ENCODE results near the gene NANS. TPM values are rescaled to one million over a fixed set of nuclear protein-coding genes. Genes with fewer than 3 reads are reported as not detected.
A peak's percentile ranks its signal among the peaks of the same experiment; 100 is the strongest.

Gene NANS
- total RNA-seq, 2 experiments from 2014 or later = 45.9 to 47.7 TPM

GRCh38 chr9:98038958-98039357, 17.6 kb upstream of the NANS start:
- ATAC-seq (no peak), DNase-seq (no peak)
- H3K9me3 Mint-ChIP-seq (ENCODE audit: low read depth) = no peaks in the 10 kb centered on the region
- ChIA-PET POLR2A (no interaction called here), CTCF (interaction anchor here (0.5 to 2.1 kb wide), 4 partner anchors 33 to 220 kb away, joined by 3 to 9 read pairs (median 3); no protein-coding TSS in a partner anchor)
- no peak overlapping the region for H3K4me3 Mint-ChIP-seq
- H3K27ac Mint-ChIP-seq = no peak overlapping the region
- intact Hi-C loops (cut with DNase I, micrococcal nuclease) = no loop called here
- no peaks in the 10 kb centered on the region for H3K36me3 Mint-ChIP-seq (ENCODE audit: low read depth)
- H3K27me3 Mint-ChIP-seq = no peaks in the 10 kb centered on the region
- peaks cover 6% of the 10 kb centered on the region for H3K4me1 Mint-ChIP-seq

DNA sequence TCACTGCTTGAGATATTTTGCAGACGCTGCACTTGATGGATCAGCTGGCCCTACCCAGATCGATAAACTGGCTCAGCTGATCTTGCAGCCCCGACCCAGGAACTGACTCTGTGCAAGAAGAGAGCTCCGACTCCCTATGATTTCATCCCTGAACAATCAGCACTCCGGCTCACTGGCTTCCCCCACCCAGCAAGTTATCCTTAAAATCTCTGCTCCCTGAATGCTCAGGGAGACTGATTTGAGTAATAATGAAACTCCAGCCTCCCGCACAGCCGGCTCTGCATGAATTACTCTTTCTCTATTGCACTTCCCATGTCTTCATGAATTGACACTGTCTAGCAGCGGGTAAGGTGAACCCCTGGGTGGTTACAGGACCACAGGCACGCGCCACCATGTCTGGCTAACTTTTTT, 16.9 kb upstream of the NANS start:
- POLR2A ChIA-PET = no interaction called here
- DNase-seq = no peak
- intact Hi-C loops (cut with DNase I, micrococcal nuclease) = no loop called here
- peaks cover 3% of the 10 kb centered on the region for H3K4me1 Mint-ChIP-seq
- CTCF ChIA-PET = interaction anchor here (0.5 to 1.3 kb wide), 3 partner anchors 34 to 220 kb away, joined by 3 read pairs; no protein-coding TSS in a partner anchor
- no peaks in the 10 kb centered on the region for H3K9me3 Mint-ChIP-seq (ENCODE audit: low read depth)
- H3K27ac Mint-ChIP-seq = no peak overlapping the region
- H3K27me3 Mint-ChIP-seq = no peaks in the 10 kb centered on the region
- ATAC-seq = no peak
- H3K4me3 Mint-ChIP-seq = no peak overlapping the region
- H3K36me3 Mint-ChIP-seq (ENCODE audit: low read depth) = no peaks in the 10 kb centered on the region

GRCh38 chr9:98040212-98040611, 16.3 kb upstream of the NANS start:
- ATAC-seq = no peak
- Mint-ChIP-seq H3K36me3 (ENCODE audit: low read depth) (peaks cover 3% of the 10 kb centered on the region), H3K4me3 (no peak overlapping the region), H3K27me3 (no peaks in the 10 kb centered on the region), H3K9me3 (ENCODE audit: low read depth) (peaks cover 2% of the 10 kb centered on the region), H3K27ac (no peak overlapping the region), H3K4me1 (peaks cover 4% of the 10 kb centered on the region)
- POLR2A ChIA-PET = interaction anchor here (0.7 kb wide), 1 partner anchor 13 kb away, joined by 3 read pairs; no protein-coding TSS in a partner anchor
- intact Hi-C loops (cut with DNase I, micrococcal nuclease) = no loop called here
- DNase-seq = no peak
- CTCF ChIA-PET = interaction anchor here (0.6 to 1.3 kb wide), 2 partner anchors 37 to 116 kb away, joined by 3 read pairs; no protein-coding TSS in a partner anchor

DNA sequence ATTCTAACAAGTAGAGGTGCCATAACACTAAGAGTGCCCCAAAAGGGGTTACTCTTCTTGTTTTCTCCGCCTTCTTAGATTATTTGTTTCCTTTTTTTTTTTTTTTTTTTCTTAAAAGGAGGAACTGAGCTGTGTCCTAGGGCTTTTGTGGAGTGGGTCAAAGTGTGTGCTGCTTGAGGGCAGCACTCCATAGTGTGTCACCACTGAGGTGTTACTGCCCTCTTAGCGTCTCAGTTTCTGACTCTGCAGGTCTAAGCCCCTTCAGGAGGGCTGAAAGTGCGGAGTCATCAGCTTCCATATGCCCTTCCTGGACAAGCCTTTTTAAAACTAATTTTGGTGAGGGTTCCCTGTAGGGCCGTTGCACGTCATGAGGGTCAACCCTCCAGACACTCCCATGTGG, 12.6 kb upstream of the NANS start:
- intact Hi-C loops (cut with DNase I, micrococcal nuclease) = loop anchor here in 1 of 2 experiments (2.0 kb wide), 1 partner anchor 61 kb away; the partner anchor contains the start of gene ANP32B
- CTCF ChIA-PET = interaction anchor here (0.7 to 4.2 kb wide), 4 partner anchors 9 to 631 kb away, joined by 3 to 17 read pairs (median 10); partner anchors contain the start of gene NANS
- no peak for ATAC-seq

DNA sequence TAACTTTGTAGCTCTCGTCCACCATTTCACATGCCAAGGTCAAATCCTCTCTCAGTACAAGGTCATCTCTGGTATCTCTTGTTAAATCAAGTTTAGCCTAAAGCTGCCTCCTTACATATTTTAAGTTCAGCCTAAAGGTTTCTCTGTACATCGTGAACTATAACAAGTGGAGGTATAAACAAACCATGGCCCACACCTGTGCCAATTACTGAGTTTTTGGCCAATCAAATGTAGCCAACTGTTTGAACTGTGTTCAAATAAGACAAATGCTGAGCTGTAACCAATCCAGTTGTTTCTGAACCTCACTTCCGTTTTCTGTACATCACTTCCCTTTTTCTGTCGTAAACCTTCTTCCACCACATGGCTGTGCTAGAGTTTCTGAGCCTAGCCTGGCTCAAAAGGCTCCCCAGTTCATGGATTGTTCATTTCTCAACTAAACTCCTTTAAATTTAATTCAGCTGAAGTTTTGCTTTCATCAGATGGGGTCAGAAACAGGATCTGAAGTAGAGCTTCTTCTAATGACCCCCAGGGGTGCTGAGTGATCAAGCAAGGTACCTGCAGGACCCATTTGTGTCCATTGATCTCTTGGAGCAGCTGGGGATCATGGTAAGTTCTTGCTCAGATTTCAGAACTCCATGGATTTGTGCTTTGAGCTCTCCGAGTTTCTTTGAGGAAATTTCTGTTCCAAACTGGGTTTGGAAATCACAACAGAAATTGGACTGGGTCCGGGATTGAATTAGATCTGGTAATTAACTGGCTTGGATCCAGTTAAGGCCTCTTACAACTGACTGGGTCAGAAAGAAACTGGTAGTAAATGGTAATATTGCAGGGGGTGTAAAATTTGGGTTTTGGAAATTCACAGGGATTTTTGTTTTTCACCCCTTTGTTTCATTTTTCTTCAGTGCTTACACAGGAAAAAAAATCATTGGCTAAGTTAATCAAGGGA, 11.0 kb upstream of the NANS start:
- CTCF ChIA-PET = interaction anchor here (0.6 to 4.2 kb wide), 14 partner anchors 8 to 447 kb away, joined by 3 to 17 read pairs (median 4); partner anchors contain the start of genes NANS and TRIM14
- POLR2A ChIA-PET = interaction anchor here (0.6 to 3.1 kb wide), 7 partner anchors 9 to 124 kb away, joined by 3 to 24 read pairs (median 5); partner anchors contain the start of gene NANS
- Mint-ChIP-seq H3K4me1 (peaks cover 31% of the 10 kb centered on the region), H3K27me3 (no peaks in the 10 kb centered on the region), H3K36me3 (ENCODE audit: low read depth) (peaks cover 36% of the 10 kb centered on the region), H3K27ac (peak overlapping the region; percentile 95), H3K4me3 (peak overlapping the region; percentile 84), H3K9me3 (ENCODE audit: low read depth) (peaks cover 3% of the 10 kb centered on the region)
- ATAC-seq (peak; percentile 96), DNase-seq (peak; percentile 52)
- intact Hi-C loops (cut with DNase I, micrococcal nuclease) = loop anchor here (1.0 to 2.0 kb wide), 4 partner anchors 11 to 210 kb away; partner anchors contain the start of genes NANS (in 2 of the 2), ANP32B (in 1 of the 2), TBC1D2 (in 1 of the 2) and TRMO (in 1 of the 2)

More for the DNA sequence above, 12.6 kb upstream of the NANS start:
- H3K9me3 Mint-ChIP-seq (ENCODE audit: low read depth) = peaks cover 3% of the 10 kb centered on the region
- POLR2A ChIA-PET = interaction anchor here (1.2 to 1.7 kb wide), 2 partner anchors 37 to 315 kb away, joined by 3 to 16 read pairs; no protein-coding TSS in a partner anchor
- no peak for DNase-seq
- H3K36me3 Mint-ChIP-seq (ENCODE audit: low read depth) = peaks cover 31% of the 10 kb centered on the region
- peaks cover 24% of the 10 kb centered on the region for H3K4me1 Mint-ChIP-seq
- H3K27me3 Mint-ChIP-seq = no peaks in the 10 kb centered on the region
- no peak overlapping the region for H3K4me3 Mint-ChIP-seq
- no peak overlapping the region for H3K27ac Mint-ChIP-seq

DNA sequence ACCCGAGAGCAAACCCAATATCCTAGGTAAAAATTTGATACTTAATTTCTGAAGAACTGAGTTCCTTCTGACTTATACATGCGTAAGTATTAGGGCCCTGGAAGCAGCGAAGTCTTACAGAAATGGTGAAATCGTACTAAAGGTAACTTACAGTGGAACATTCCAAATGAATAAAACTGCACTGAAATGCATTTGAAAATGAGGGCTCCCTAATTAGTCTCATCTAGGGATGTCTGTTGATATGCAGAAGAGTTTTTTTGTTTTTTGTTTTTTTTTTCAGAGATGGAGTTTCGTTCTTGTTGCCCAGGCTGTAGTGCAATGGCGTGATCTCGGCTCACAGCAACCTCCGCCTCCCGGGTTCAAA, 10.4 kb upstream of the NANS start:
- DNase-seq = no peak
- peak overlapping the region; percentile 84 for H3K4me3 Mint-ChIP-seq
- peaks cover 3% of the 10 kb centered on the region for H3K9me3 Mint-ChIP-seq (ENCODE audit: low read depth)
- no peaks in the 10 kb centered on the region for H3K27me3 Mint-ChIP-seq
- ChIA-PET POLR2A (interaction anchor here (1.0 to 3.1 kb wide), 3 partner anchors 8 to 123 kb away, joined by 3 to 24 read pairs (median 5); partner anchors contain the start of gene NANS), CTCF (interaction anchor here (1.0 to 4.2 kb wide), 8 partner anchors 8 to 210 kb away, joined by 3 to 16 read pairs (median 6); partner anchors contain the start of genes NANS, TRIM14 and TRMO)
- H3K36me3 Mint-ChIP-seq (ENCODE audit: low read depth) = peaks cover 36% of the 10 kb centered on the region
- peaks cover 31% of the 10 kb centered on the region for H3K4me1 Mint-ChIP-seq
- H3K27ac Mint-ChIP-seq = peak overlapping the region; percentile 95
- intact Hi-C loops (cut with DNase I, micrococcal nuclease) = no loop called here
- ATAC-seq = no peak

GRCh38 chr9:98047002-98047401, 9.5 kb upstream of the NANS start:
- ATAC-seq (peak; percentile 21), DNase-seq (no peak)
- ChIA-PET CTCF (interaction anchor here (0.7 to 4.2 kb wide), 4 partner anchors 9 to 208 kb away, joined by 3 to 16 read pairs (median 7); partner anchors contain the start of genes NANS and TRMO), POLR2A (interaction anchor here (0.6 to 3.1 kb wide), 3 partner anchors 11 to 210 kb away, joined by 3 to 24 read pairs (median 7); partner anchors contain the start of gene NANS)
- H3K4me1 Mint-ChIP-seq = peaks cover 31% of the 10 kb centered on the region
- peak overlapping the region; percentile 55 for H3K27ac Mint-ChIP-seq
- H3K36me3 Mint-ChIP-seq (ENCODE audit: low read depth) = peaks cover 37% of the 10 kb centered on the region
- H3K27me3 Mint-ChIP-seq = no peaks in the 10 kb centered on the region
- intact Hi-C loops (cut with DNase I, micrococcal nuclease) = no loop called here
- peak overlapping the region; percentile 84 for H3K4me3 Mint-ChIP-seq
- peaks cover 3% of the 10 kb centered on the region for H3K9me3 Mint-ChIP-seq (ENCODE audit: low read depth)

GRCh38 chr9:98049288-98050072, 7.1 kb upstream of the NANS start:
- CTCF ChIA-PET = interaction anchor here (0.6 to 1.1 kb wide), 4 partner anchors 11 to 127 kb away, joined by 3 to 4 read pairs (median 4); no protein-coding TSS in a partner anchor
- no peak for DNase-seq
- H3K27ac Mint-ChIP-seq = no peak overlapping the region
- POLR2A ChIA-PET = no interaction called here
- peaks cover 3% of the 10 kb centered on the region for H3K9me3 Mint-ChIP-seq (ENCODE audit: low read depth)
- no peak for ATAC-seq
- H3K27me3 Mint-ChIP-seq = no peaks in the 10 kb centered on the region
- peaks cover 48% of the 10 kb centered on the region for H3K36me3 Mint-ChIP-seq (ENCODE audit: low read depth)
- peaks cover 31% of the 10 kb centered on the region for H3K4me1 Mint-ChIP-seq
- intact Hi-C loops (cut with DNase I, micrococcal nuclease) = no loop called here
- no peak overlapping the region for H3K4me3 Mint-ChIP-seq

DNA sequence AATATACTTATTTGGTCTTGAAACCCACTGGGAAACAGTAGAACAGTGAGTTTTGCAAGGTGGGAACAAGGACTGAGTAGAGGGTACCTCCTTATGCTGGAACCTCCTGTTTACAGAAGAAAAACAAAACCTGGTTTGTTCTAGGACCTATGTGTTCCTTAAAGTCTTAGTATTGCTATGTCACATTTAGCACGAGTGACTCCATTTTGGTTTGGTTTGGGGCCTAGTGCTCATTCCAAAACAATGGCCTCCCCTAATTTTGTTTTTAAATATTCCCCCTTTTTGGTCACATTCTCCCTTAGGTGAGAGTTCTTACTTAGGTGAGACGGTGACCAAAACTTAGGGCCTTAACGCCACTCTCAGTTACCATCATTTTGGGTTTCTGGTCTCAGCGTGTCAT, 6.2 kb upstream of the NANS start:
- Mint-ChIP-seq H3K9me3 (ENCODE audit: low read depth) (no peaks in the 10 kb centered on the region), H3K4me3 (no peak overlapping the region), H3K27me3 (no peaks in the 10 kb centered on the region), H3K4me1 (peaks cover 29% of the 10 kb centered on the region), H3K27ac (no peak overlapping the region), H3K36me3 (ENCODE audit: low read depth) (peaks cover 44% of the 10 kb centered on the region)
- DNase-seq (no peak), ATAC-seq (no peak)
- intact Hi-C loops (cut with DNase I, micrococcal nuclease) = no loop called here
- POLR2A ChIA-PET = no interaction called here
- CTCF ChIA-PET = interaction anchor here (0.6 to 1.1 kb wide), 5 partner anchors 12 to 213 kb away, joined by 3 to 4 read pairs (median 3); no protein-coding TSS in a partner anchor

DNA sequence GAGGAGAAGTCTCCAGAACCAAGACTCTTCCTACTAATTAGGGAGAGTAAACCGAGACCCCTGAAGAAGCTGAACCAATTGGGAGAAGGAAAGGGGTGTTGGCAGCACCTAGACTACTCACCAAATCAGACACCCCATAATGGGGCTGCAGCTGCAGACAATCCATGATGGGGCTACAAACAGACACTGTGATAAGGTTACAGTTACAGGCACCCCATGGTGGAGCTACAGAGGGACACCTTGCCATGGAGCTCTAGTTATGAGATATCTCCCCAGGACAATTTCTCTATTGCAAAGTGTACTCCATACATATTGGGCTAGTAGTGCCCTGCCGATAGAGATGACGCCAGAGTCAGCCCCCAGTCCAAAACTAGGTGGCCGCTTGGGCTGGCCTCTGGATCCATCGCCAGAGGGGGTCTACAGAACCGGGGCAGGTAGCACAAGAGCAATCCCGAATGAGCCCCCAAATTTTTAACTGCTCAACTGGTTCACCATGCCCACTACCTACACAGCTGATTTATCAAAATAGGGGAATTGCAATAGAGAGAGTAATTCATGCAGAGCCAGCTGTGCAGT, 2.1 kb upstream of the NANS start:
- H3K27me3 Mint-ChIP-seq = no peaks in the 10 kb centered on the region
- no peaks in the 10 kb centered on the region for H3K9me3 Mint-ChIP-seq (ENCODE audit: low read depth)
- peaks cover 27% of the 10 kb centered on the region for H3K4me1 Mint-ChIP-seq
- ChIA-PET CTCF (interaction anchor here (0.8 to 3.1 kb wide), 3 partner anchors 9 to 20 kb away, joined by 3 to 10 read pairs (median 3); no protein-coding TSS in a partner anchor), POLR2A (interaction anchor here (1.1 kb wide), 1 partner anchor 9 kb away, joined by 3 read pairs; no protein-coding TSS in a partner anchor)
- intact Hi-C loops (cut with DNase I, micrococcal nuclease) = no loop called here
- DNase-seq (no peak), ATAC-seq (no peak)
- H3K27ac Mint-ChIP-seq = no peak overlapping the region
- no peak overlapping the region for H3K4me3 Mint-ChIP-seq
- H3K36me3 Mint-ChIP-seq (ENCODE audit: low read depth) = peaks cover 22% of the 10 kb centered on the region
